Astrocyte of the spinal cord (primary cell): ENCODE data around the gene RPP30.
"Not testable (repeated sequence)": the region's sequence is repeated elsewhere in the genome, so short reads cannot be mapped to it uniquely, and the experiment has no call there.

Experiments used
- DNase-seq: peaks from one replicate; pipeline ENCODE4 v3.0.0; 2011; ENCODE audit warnings: low read depth, low spot score
- H3K4me3 ChIP-seq: 2 replicates; pipeline ENCODE4 v1.5.1; 2011; ENCODE audit warnings: low read depth, mild to moderate bottlenecking, low read length, moderate library complexity
- CTCF ChIP-seq: IDR thresholded peaks from 2 replicates; pipeline ENCODE4 v1.5.1; 2012; ENCODE audit warnings: low read depth, mild to moderate bottlenecking, low read length, inconsistent platforms
- in situ Hi-C: cut with HindIII; loops from 2 replicates; pipeline ENCODE4 v1.10.0; 2017; ENCODE audit warnings: low sequenced_read_pairs

The RPP30 gene

GRCh38 chr10:90884431-90884830, 12.7 kb downstream of the RPP30 start:
- in situ Hi-C loops, result no loop called here
- peak; percentile 23 for DNase-seq
- no peak overlapping the region for H3K4me3 ChIP-seq
- TF ChIP-seq CTCF, result no peak

- in situ Hi-C loops, result no loop called here
- no peak overlapping the region for H3K4me3 ChIP-seq
- TF ChIP-seq CTCF, result no peak
- peak; percentile 70 for DNase-seq
Observed at GRCh38 chr10:90885176-90885575, 13.4 kb downstream of the RPP30 start.

GRCh38 chr10:90887555-90887954, 15.8 kb downstream of the RPP30 start:
- in situ Hi-C loops, result no loop called here
- DNase-seq, result no peak
- no peak overlapping the region for H3K4me3 ChIP-seq
- no peak for TF ChIP-seq CTCF

- in situ Hi-C loops, result no loop called here
- DNase-seq, result no peak
- TF ChIP-seq CTCF, result no peak
- no peak overlapping the region for H3K4me3 ChIP-seq
Observed at GRCh38 chr10:90888387-90888786, 16.6 kb downstream of the RPP30 start.

GRCh38 chr10:90889636-90890035, 17.9 kb downstream of the RPP30 start:
- in situ Hi-C loops, result no loop called here
- no peak for DNase-seq
- no peak overlapping the region for H3K4me3 ChIP-seq
- no peak for TF ChIP-seq CTCF

GRCh38 chr10:90890347-90890746, 18.6 kb downstream of the RPP30 start:
- in situ Hi-C loops, result no loop called here
- H3K4me3 ChIP-seq, result no peak overlapping the region
- TF ChIP-seq CTCF, result no peak
- no peak for DNase-seq

GRCh38 chr10:90893190-90893589, 21.4 kb downstream of the RPP30 start:
- TF ChIP-seq CTCF, result no peak
- H3K4me3 ChIP-seq, result no peak overlapping the region
- in situ Hi-C loops, result no loop called here
- DNase-seq, result no peak

GRCh38 chr10:90896916-90897315, 25.1 kb downstream of the RPP30 start:
- H3K4me3 ChIP-seq, in situ Hi-C loops, DNase-seq: not testable (repeated sequence)
